OCI-LY1 (cell line): Measurements from ENCODE around the gene SPINK1.

Experiments used
- H2AFZ ChIP-seq: fragments of 200-600 bp; sonication (generic), shearing (Covaris generic); 2 replicates; pipeline ENCODE4 v1.6.0; 2014; ENCODE audit warnings: antibody characterized with exemption, mild to moderate bottlenecking, low read length
- H3F3A ChIP-seq: fragments of 200-600 bp; sonication (generic), shearing (Covaris generic); 2 replicates; pipeline ENCODE4 v1.6.0; 2014; ENCODE audit warnings: mild to moderate bottlenecking, antibody characterized with exemption, low read length, moderate library complexity; ENCODE audit not compliant: insufficient read depth
- H3K27ac ChIP-seq: fragments of 200-600 bp; sonication (generic); 2 replicates; pipeline ENCODE4 v1.5.1; 2014; ENCODE audit warnings: low read length, mixed run types, mild to moderate bottlenecking, low read depth; ENCODE audit not compliant: poor library complexity, severe bottlenecking
- H3K27me3 ChIP-seq: fragments of 200-600 bp; sonication (generic); 2 replicates; pipeline ENCODE4 v1.6.0; 2014; ENCODE audit warnings: antibody characterized with exemption, mild to moderate bottlenecking, low read length, moderate library complexity; ENCODE audit not compliant: insufficient read depth
- H3K36me3 ChIP-seq: fragments of 200-600 bp; sonication (generic); 2 replicates; pipeline ENCODE4 v1.6.1; 2014; ENCODE audit warnings: mild to moderate bottlenecking, antibody characterized with exemption, low read length, moderate library complexity, mixed read lengths; ENCODE audit not compliant: insufficient read depth
- H3K4me1 ChIP-seq: fragments of 200-600 bp; sonication (generic); 2 replicates; pipeline ENCODE4 v1.5.1; 2014; ENCODE audit warnings: mild to moderate bottlenecking, low read length, moderate library complexity; ENCODE audit not compliant: insufficient read depth, severe bottlenecking
- H3K4me2 ChIP-seq: fragments of 200-600 bp; sonication (generic), shearing (Covaris generic); 2 replicates; pipeline ENCODE4 v1.6.1; 2014; ENCODE audit warnings: low read length
- H3K4me3 ChIP-seq: fragments of 200-600 bp; sonication (generic); 2 replicates; pipeline ENCODE4 v1.5.1; 2014; ENCODE audit warnings: low read length, low read depth, mild to moderate bottlenecking, mixed read lengths; ENCODE audit not compliant: poor library complexity, severe bottlenecking
- H3K79me2 ChIP-seq: fragments of 200-600 bp; shearing (Covaris generic); 2 replicates; pipeline ENCODE4 v1.6.1; 2016; ENCODE audit warnings: mixed run types, low read length, mixed read lengths; ENCODE audit not compliant: insufficient read depth
- H3K9ac ChIP-seq: fragments of 200-600 bp; sonication (generic), shearing (Covaris generic); 2 replicates; pipeline ENCODE4 v1.6.1; 2014; ENCODE audit warnings: mild to moderate bottlenecking, low read length, mixed read lengths
- H3K9me2 ChIP-seq: fragments of 200-600 bp; sonication (generic), shearing (Covaris generic); 2 replicates; pipeline ENCODE4 v1.6.1; 2014; ENCODE audit warnings: low read depth, mild to moderate bottlenecking, low read length, mixed read lengths
- H3K9me3 ChIP-seq: fragments of 200-600 bp; shearing (Covaris generic); 2 replicates; pipeline ENCODE4 v1.6.1; 2014; ENCODE audit warnings: low read length, mixed read lengths
- H4K20me1 ChIP-seq: fragments of 200-600 bp; sonication (generic), shearing (Covaris generic); 2 replicates; pipeline ENCODE4 v1.6.0; 2016; ENCODE audit warnings: mild to moderate bottlenecking, low read length; ENCODE audit not compliant: insufficient read depth
- EZH2 ChIP-seq: fragments of 200-600 bp; sonication (generic), shearing (Covaris generic); IDR thresholded peaks from 2 replicates; pipeline ENCODE4 v1.8.0; 2017; ENCODE audit warnings: borderline replicate concordance, mixed run types, mild to moderate bottlenecking, antibody characterized with exemption, low read length, moderate library complexity, mixed read lengths
- TF ChIP-seq, protein P1 (sequence below): fragments of 200-600 bp; sonication (generic), shearing (Covaris generic); IDR thresholded peaks from 2 replicates; pipeline ENCODE4 v1.5.1; 2017; ENCODE audit warnings: mild to moderate bottlenecking, antibody characterized with exemption, low read length, moderate library complexity, mixed read lengths

SPINK1 gene, protein sequence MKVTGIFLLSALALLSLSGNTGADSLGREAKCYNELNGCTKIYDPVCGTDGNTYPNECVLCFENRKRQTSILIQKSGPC

DNA sequence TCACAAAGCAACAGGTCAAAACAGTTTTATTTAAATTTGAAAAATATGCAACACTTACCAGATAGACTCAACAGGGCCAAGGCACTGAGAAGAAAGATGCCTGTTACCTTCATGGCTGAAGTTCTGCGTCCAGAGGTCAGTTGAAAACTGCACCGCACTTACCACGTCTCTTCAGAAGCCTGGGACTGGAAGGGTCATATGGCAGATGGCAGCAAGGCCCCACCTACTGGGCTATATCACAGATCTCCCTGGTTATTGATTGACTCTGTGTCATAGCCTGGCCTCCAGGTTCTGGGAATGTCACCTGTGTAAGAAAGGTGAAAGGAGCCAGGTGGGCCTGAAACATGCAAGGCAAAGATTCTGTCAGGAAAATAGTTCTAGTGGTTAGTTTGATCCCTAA lies at the start of gene SPINK1:
Gene SPINK1, minus strand, starts transcription at position 207 of the 400 bp plus-strand sequence. Its CDS starts 94 bp downstream, at position 113.
- no peak within 1 kb of the TSS for H3K27ac ChIP-seq
- no peak within 1 kb of the TSS for H3K4me2 ChIP-seq
- TF ChIP-seq, protein P1, sequence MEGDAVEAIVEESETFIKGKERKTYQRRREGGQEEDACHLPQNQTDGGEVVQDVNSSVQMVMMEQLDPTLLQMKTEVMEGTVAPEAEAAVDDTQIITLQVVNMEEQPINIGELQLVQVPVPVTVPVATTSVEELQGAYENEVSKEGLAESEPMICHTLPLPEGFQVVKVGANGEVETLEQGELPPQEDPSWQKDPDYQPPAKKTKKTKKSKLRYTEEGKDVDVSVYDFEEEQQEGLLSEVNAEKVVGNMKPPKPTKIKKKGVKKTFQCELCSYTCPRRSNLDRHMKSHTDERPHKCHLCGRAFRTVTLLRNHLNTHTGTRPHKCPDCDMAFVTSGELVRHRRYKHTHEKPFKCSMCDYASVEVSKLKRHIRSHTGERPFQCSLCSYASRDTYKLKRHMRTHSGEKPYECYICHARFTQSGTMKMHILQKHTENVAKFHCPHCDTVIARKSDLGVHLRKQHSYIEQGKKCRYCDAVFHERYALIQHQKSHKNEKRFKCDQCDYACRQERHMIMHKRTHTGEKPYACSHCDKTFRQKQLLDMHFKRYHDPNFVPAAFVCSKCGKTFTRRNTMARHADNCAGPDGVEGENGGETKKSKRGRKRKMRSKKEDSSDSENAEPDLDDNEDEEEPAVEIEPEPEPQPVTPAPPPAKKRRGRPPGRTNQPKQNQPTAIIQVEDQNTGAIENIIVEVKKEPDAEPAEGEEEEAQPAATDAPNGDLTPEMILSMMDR, result no peak
- TF ChIP-seq EZH2, result no peak
- H3K9ac ChIP-seq, result no peak within 1 kb of the TSS
- H2AFZ ChIP-seq, result no peak within 1 kb of the TSS
- no peaks in the 10 kb centered on the region for H4K20me1 ChIP-seq
- H3K9me2 ChIP-seq, result no peaks in the 10 kb centered on the region
- no peaks in the 10 kb centered on the region for H3K4me1 ChIP-seq
- no peaks in the 10 kb centered on the region for H3K36me3 ChIP-seq
- H3F3A ChIP-seq, result no peaks in the 10 kb centered on the region
- H3K4me3 ChIP-seq, result no peak within 1 kb of the TSS
- H3K27me3 ChIP-seq, result no peaks in the 10 kb centered on the region
- H3K9me3 ChIP-seq, result no peaks in the 10 kb centered on the region
- H3K79me2 ChIP-seq, result no peaks in the 10 kb centered on the region

DNA sequence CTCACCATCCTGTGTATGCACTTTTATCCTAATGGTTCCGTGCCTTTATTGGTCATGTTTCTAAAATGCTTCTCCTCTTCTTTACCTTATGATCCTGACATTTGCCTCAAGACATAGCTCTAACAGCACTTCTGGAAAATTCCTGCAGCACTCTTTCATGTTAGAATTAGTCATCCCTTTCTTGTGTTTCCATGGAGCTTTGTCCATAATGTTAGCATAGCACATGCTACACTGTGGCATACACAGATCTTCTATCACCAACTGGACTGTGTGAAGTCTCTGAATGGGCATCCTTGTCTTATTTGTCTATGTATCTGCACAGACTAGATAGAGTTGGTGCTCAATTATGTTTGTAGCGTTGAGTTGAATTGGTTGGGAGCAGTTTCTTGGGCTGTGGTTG lies 49.0 kb upstream of the SPINK1 start:
- H3F3A ChIP-seq, result no peaks in the 10 kb centered on the region
- H4K20me1 ChIP-seq, result no peaks in the 10 kb centered on the region
- no peaks in the 10 kb centered on the region for H3K36me3 ChIP-seq
- no peak overlapping the region for H3K4me2 ChIP-seq
- H3K9ac ChIP-seq, result no peak overlapping the region
- H3K4me3 ChIP-seq, result no peak overlapping the region
- TF ChIP-seq EZH2, result no peak
- TF ChIP-seq, protein P1, result no peak
- no peaks in the 10 kb centered on the region for H3K79me2 ChIP-seq
- no peaks in the 10 kb centered on the region for H3K9me3 ChIP-seq
- H3K4me1 ChIP-seq, result no peaks in the 10 kb centered on the region
- no peak overlapping the region for H2AFZ ChIP-seq
- H3K9me2 ChIP-seq, result no peaks in the 10 kb centered on the region
- H3K27ac ChIP-seq, result no peak overlapping the region
- H3K27me3 ChIP-seq, result no peaks in the 10 kb centered on the region

DNA sequence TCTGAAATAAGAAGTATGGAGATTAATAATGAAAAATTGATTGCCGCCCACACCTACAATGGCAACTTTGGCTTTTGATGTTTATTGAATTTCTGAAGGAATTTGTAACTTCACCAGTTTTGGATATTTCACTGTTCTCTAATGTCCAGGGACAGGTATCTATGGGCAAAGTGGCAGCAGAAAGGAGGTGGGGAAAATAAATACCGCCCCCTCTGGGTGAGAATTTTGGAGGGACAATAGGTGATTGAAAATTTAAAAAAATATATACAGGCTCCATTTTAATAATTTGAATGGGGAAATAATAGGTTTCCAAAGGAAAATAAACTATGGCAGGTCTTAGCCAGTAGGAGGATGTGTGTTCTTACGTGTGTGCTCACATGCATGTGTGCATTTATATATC lies 48.3 kb upstream of the SPINK1 start:
- TF ChIP-seq, protein P1, result no peak
- no peak for TF ChIP-seq EZH2

More for the DNA sequence above, 48.3 kb upstream of the SPINK1 start:
- Histone ChIP-seq H3K4me1 (no peaks in the 10 kb centered on the region), H3K4me3 (no peak overlapping the region), H2AFZ (no peak overlapping the region), H3K79me2 (no peaks in the 10 kb centered on the region), H3K27ac (no peak overlapping the region), H4K20me1 (no peaks in the 10 kb centered on the region), H3K9me3 (no peaks in the 10 kb centered on the region), H3K36me3 (no peaks in the 10 kb centered on the region), H3K27me3 (no peaks in the 10 kb centered on the region), H3K9ac (no peak overlapping the region), H3K4me2 (no peak overlapping the region), H3K9me2 (no peaks in the 10 kb centered on the region), H3F3A (no peaks in the 10 kb centered on the region)
